ENCODE data around the gene CYP11A1.

CYP11A1 gene

GRCh38 chr15:74322558-74323180 is 44.8 kb downstream of the CYP11A1 start:
- DNase-seq (ENCODE audit: low read depth in 2 of 2): no peak

DNA sequence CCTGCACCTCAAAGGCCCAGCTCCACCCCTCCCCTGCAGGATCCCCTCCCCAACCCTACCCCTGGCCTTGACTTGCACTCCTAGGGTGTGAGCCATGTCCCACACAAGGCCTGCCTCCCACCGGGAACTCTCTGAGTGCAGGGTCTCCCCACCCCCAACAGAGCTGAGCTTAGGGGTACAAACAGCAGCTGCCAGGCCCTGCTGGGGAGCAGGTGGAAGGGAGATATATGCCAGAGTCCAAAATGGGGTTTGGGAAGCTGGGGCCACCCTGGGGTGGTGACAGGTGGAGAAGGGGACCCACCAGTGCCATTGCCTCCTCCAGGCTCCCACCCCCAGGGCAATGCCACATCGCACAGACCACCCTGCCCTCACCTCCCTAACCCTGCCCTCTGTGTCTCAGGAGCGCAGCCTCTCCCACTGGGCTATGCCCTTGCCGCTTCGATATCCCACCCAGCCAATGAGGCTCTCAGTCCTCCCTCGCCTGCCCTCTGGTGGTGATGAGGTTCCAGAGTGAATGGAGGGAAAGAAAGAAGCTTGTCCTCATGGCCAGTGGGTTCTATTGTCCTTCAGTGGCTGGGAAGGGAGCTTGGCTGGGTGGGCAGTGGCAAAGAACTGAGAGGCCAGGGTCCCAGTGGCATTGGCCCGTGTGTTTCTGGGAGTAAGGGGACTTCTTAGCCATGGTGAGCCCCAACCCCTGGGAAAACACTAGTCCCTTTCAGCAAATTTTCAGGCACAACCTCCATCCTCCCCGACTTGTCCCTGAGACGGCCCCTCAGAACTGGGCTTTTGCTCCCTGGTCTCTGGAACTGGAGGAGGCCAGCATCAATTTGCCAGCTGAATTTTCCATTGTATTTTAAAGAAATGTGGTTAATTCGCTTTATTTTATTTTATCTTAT is 46.8 kb downstream of the CYP11A1 start:
- no peak for DNase-seq (ENCODE audit: low read depth in 2 of 2)

DNA sequence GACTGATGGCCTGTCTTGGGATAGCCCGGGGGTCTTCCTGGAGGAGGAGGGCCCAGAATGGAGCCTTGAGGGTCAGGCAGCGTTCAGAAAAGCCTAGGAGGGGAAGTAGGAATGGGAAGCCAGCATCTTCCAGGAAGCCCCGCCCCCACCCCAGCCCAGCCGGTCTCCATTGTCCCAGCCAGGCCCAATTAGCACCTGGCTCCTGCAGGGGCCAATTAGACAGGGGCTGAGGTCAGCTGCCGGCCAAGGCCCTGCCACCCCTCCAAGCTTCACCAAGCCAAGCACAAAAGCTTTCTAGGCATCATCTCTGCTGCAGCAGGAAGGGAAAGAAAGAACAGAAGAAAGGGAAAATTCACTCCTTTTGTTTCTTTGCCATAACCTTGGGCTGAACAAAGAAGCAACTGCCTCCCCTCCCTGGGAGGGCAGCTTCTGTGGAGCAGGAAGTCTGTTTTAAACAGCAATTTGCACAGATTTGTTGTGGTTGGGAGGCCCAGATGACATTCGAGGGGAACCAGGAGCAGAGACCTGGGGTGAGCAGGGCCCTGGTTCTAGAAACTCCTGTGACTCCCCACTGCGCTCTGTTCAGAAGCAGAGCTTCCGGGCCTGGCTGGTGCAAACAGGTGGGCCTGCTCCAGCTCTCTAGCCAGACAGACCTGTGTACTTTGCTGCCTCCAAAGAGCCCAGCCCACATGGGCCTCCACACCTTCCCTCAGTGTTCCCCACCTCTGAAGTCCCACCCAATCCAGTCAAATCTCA is 47.7 kb downstream of the CYP11A1 start:
- no peak for DNase-seq (ENCODE audit: low read depth in 2 of 2)

DNA sequence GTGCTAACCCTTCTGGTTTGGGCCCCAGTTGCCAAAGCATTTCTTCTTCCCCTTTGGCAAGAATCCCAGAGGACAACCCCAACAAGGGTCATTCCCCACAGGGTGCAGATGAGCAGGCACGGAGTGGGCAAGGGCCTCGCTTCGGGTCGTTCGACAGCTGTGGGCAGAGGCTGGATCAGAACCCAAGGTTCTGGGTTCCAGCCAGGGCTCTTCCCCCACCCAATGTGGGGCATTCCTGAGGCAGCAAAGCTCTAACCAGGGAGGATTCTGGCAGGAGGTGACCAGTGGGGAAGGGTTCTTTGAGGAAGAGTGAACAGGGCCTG is 48.3 kb downstream of the CYP11A1 start:
- no peak for DNase-seq (ENCODE audit: low read depth in 2 of 2)

DNA sequence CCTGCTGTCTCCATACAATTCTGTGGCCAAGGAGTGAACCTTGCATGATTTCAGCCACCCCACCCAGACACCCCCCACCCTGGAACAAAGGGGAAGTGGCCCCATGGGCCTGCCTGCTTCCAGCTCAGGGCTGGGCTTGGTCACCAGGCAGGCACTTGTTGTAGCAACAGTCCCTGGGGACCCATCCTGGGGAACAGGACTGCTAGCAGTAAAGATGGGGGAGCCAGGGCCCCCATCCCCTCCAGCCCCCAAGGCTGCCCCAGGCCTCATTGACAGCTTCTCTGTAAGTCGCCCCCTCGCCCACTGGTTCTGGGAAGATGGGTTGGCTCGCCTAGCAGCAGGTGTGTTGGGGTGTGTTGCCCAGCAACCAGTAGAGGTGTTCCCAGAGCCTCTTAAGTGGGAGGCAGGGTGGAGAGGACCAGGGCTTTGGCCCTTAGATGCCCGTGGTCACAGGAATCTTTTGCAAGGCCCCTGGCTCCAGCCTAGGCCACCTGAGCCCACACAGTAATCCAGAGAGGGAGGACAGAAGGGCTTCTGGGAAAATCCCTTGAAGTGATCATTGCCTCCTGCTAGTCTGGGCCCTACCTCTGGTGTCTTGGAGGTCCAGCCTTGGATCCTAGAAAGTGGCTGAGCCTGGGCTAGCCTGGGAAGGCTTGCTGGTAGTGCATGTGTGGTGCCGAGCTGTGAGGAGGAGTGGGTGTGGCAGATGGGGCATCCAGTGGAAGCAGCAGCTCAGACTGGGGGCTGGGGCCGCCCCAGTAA is 48.9 kb downstream of the CYP11A1 start:
- DNase-seq (ENCODE audit: low read depth in 2 of 2): no peak

DNA sequence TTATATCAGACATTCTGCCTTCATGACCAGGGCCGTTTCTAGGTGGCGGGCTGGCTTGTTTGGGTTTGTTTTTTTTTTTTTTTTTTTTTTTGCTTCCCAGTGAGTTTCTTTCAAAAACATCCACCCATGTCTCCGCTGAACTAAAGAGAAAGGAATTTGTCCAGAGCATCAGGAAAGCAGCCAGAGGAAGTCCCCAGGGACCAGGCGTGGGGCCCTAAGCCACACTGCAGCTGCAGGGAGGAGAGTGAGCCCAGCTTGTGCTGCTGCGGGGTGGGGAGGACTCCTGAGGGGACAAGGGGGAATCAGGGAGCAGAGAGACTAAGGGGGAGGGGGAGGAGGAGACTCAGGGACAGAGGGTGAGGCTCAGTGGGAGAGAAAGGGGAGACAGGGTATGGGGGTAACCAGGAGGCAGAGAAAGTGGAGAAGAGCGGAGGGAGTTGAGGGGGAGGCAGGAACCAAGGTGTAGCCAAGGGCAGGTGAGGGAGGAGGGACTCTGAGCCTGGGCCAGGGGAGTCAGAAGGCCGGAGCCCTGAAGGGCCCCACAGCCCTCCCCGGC is 49.5 kb downstream of the CYP11A1 start:
- peak; percentile 92 for DNase-seq (ENCODE audit: low read depth in 2 of 2)

DNA sequence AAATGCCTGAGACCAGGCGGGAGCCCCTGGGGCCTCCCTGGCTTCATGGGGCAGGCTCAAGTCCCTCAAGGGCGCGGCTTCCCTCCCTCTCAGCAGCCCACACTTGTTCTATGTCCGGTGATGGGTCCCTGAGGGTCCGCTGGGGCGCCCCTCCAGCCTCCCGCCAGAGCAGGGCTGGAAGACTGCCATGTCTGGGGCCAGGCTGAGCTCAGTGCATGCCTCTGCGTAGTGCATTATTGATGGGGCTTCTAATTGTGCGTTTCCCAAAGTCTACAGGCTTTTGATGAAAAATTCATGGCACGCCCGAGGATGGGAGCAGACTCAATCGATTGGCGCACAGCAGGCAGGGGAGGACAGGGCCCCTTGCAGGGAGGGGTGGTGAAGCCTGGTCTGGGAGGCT is 51.3 kb downstream of the CYP11A1 start:
- no peak for DNase-seq (ENCODE audit: low read depth in 2 of 2)

DNA sequence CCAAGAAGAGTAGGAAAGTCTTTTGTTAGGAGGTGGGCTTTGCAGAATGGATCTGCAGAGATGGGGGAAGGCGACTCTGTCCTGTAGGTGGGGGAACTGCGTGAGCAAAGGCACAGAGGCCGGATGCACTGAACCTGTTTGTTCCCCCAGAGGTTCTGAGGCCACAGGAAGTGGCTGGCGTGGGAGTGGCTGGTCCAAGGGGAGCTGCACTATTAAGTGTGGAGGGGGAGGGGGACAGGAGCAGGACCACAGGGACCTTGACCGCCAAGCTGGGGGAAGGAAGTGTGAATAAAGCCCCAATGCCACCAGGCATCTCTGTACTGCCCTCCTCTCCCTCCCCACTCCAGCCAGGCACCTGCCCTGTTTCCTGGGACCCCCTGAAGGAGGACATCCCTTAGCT is 51.8 kb downstream of the CYP11A1 start:
- no peak for DNase-seq (ENCODE audit: low read depth in 2 of 2)

- no peak for DNase-seq (ENCODE audit: low read depth in 2 of 2)
These were observed 52.5 kb downstream of the CYP11A1 start for GRCh38 chr15:74314795-74315438.

DNA sequence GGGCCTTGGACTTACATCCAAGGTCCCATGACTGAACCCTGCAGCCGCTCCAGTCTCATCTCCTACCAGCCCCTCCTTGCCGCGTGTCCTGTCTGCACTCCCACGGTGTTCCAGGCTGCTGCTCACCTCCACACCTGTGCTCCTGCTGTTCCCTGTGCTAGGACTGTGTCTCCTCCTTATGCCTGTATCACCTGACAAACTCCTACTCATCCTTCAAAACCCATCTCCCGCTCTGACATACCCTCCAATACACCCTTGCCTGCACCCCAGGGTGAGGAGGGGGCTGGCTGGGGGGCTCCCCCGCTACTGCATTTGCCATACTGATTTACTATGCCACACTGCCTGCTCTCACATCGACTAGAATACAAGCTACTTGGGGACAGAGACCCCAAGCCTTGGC is 53.6 kb downstream of the CYP11A1 start:
- no peak for DNase-seq (ENCODE audit: low read depth in 2 of 2)

DNA sequence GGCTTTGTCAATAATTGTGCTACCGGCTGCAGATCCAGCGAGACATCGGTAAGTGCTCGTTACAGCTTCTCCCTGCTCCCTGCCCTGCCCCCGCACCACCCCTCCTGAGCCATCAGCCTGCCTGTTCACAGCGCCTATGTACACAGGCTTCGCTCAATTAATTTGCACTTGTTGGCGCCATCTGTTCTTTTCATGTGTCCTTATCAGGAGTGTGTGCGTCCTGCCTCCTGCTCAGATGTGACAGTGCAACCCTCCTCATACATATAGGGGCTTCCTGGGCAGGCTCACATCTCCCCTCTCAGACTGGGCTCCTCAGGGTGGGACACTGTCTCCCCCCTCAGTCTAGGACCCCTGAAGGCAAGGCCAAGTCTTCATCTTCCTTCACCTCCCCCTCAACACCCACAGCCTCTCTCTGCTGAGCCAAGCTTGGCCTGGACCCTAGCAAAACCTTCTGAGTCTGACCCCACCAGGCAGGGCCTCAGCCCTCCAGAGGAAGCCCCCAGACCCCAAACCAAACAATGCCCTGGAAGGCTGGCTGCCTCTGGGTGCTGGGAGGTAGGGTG is 54.9 kb downstream of the CYP11A1 start:
- DNase-seq (ENCODE audit: low read depth in 2 of 2): no peak

- DNase-seq (ENCODE audit: low read depth in 2 of 2): no peak
These were observed 55.6 kb downstream of the CYP11A1 start for GRCh38 chr15:74311734-74312444.

GRCh38 chr15:74307827-74308811 is 59.3 kb downstream of the CYP11A1 start:
- DNase-seq (ENCODE audit: low read depth in 2 of 2): no peak

- DNase-seq (ENCODE audit: low read depth in 2 of 2): no peak
These were observed 60.6 kb downstream of the CYP11A1 start for GRCh38 chr15:74306781-74307217.

DNA sequence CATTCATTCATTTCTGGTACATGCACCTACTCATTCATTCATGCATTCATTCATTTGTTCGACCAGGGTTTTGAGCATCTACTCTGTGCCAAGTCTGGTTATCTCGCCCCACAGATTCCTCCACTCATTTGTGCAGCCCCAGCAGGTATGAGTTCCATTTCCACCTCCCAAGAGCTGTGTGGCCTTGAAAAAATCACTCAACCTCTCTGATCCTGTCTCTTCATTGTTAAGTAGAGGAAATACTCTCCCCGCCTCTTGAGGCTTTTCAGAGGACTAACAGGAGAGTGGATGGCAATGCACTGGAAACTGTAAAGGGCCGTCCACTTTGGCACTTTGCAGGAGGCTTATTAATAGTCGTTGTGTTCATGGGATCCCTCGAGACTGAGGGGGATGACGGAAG is 61.8 kb downstream of the CYP11A1 start:
- DNase-seq (ENCODE audit: low read depth in 2 of 2): no peak

- no peak for DNase-seq (ENCODE audit: low read depth in 2 of 2)
These were observed 63.0 kb downstream of the CYP11A1 start for GRCh38 chr15:74304431-74304830.

DNA sequence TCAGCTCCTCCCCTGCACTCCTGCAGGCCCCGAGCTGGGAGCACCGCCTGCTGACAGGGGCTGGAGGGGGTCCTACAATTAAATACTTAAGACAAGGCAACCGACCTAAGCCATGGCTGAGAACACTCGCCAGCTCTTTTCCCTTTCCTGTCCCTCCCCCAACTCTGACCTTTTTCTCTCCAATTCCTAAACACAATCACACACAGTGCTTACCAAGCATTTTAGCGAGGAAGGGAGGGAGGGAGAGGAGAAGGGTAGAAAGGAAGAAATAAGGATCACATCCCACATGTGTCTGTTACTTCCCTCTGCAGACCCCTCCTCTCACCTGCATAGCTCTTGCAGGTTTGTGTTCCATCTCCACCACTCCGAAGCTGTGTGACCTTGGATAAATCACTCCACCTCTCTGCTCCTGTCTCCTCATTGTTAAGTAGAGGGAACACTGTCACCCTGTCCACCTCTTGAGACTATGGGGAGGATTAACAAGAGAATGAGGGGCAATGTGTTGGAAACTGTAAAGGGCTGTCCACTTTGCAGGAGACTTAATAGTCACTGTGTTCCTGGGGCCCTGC is 63.6 kb downstream of the CYP11A1 start:
- DNase-seq (ENCODE audit: low read depth in 2 of 2): no peak

GRCh38 chr15:74302821-74303359 is 64.6 kb downstream of the CYP11A1 start:
- no peak for DNase-seq (ENCODE audit: low read depth in 2 of 2)
